Thyroid gland (tissue), 4 donors: ENCODE data around the gene SEC31B. TPM values are rescaled to one million over a fixed set of nuclear protein-coding genes. Genes with fewer than 3 reads are reported as not detected.

ENCODE experiments used
- DNase-seq, 2 donors: peaks; one replicate each; pipeline ENCODE4 v3.0.0-alpha.2; 2019
- H3K27ac ChIP-seq, 3 donors: fragments of 200-600 bp; sonication (generic); 1 replicate in 2 of 3; 2 replicates in 1 of 3; pipeline ENCODE4 v1.5.1; 2016 to 2019; ENCODE audit warnings: mild to moderate bottlenecking in 1 of 3, moderate library complexity in 1 of 3
- H3K27me3 ChIP-seq: fragments of 200-600 bp; sonication (generic); one replicate; pipeline ENCODE4 v1.5.1; 2019
- H3K36me3 ChIP-seq, 2 donors: fragments of 200-600 bp; sonication (generic); one replicate each; pipeline ENCODE4 v1.5.1; 2016 to 2019
- H3K4me1 ChIP-seq, 2 donors: fragments of 200-600 bp; sonication (generic); one replicate each; pipeline ENCODE4 v1.5.1; 2017 to 2019
- H3K4me3 ChIP-seq, 3 donors: fragments of 200-600 bp; sonication (generic); replicated peaks in 1 of 3; 1 replicate in 2 of 3; 2 replicates in 1 of 3; pipeline ENCODE4 v1.5.1; 2016; ENCODE audit warnings: mild to moderate bottlenecking in 1 of 3
- H3K9me3 ChIP-seq: fragments of 200-600 bp; sonication (generic); one replicate; pipeline ENCODE4 v1.5.1; 2017
- POLR2A ChIP-seq, 2 donors: fragments of 450-650 bp; IDR thresholded peaks; one replicate each; pipeline ENCODE4 v1.6.1; 2017; ENCODE audit warnings: antibody characterized with exemption in 2 of 2, mild to moderate bottlenecking in 2 of 2, moderate library complexity in 1 of 2
- WGBS, 2 donors: methylation state at CpG; one replicate each; pipeline ENCODE4 v1.1.5; 2017; 5-methylcytosine and 5-hydroxymethylcytosine counted together
- intact Hi-C: fragments of 100-400 bp; cut with DNase I; formaldehyde crosslinking; loops from one replicate; pipeline ENCODE4 v1.15.1; 2023
- total RNA-seq, 4 donors: library from RNA; depleted of rRNA; stranded (reverse); fragments of >200 nt; gene quantifications; one replicate each; pipeline ENCODE4 v1.2.3, GENCODE V29; 2016
- TF ChIP-seq, protein P1 (sequence below), 6 experiments: fragments of 200-600 bp in 3 of 6; fragments of 450-650 bp in 3 of 6; sonication (generic) in 3 of 6; IDR thresholded peaks; one replicate each; pipeline ENCODE4 v1.5.1; 2016 to 2019; ENCODE audit warnings: antibody characterized with exemption in 6 of 6, mild to moderate bottlenecking in 2 of 6, inconsistent platforms in 1 of 6, moderate library complexity in 1 of 6

SEC31B gene
- total RNA-seq, 4 donors from 2014 or later = 4.2 to 8.9 (median 6.9) TPM

DNA sequence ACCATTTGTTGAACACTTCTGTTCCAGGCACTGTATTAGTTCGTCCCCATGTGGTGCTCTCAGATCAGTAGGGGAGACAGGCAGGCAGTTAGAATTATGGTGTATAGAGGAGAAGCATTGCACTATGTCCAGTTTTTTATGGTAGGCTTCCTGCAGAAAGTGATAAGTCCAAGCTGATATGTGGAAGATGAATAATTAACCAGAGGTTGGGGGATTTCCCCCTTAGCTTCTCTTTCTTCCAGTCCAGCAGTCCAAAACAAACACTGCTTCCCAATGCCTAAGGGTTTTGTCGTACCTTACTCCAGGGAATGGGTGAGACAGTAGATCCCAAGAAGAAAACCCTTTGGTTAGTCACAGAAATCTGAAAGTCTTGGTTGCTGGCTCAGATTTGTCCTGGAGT lies 35.2 kb upstream of the SEC31B start:
- no peak for DNase-seq
- Histone ChIP-seq H3K9me3 (no peaks in the 10 kb centered on the region), H3K4me3 (no peak overlapping the region), H3K4me1 (no peaks in the 10 kb centered on the region), H3K27ac (no peak overlapping the region), H3K27me3 (no peaks in the 10 kb centered on the region), H3K36me3 (peaks cover 0 to 4% of the 10 kb centered on the region in 2 donors)
- 83 to 95% methylated on average over 2 of the region's 2 CpGs for WGBS, 2 donors
- no peak for TF ChIP-seq POLR2A (IDR thresholded peaks at IDR 0.05)
- TF ChIP-seq, protein P1, sequence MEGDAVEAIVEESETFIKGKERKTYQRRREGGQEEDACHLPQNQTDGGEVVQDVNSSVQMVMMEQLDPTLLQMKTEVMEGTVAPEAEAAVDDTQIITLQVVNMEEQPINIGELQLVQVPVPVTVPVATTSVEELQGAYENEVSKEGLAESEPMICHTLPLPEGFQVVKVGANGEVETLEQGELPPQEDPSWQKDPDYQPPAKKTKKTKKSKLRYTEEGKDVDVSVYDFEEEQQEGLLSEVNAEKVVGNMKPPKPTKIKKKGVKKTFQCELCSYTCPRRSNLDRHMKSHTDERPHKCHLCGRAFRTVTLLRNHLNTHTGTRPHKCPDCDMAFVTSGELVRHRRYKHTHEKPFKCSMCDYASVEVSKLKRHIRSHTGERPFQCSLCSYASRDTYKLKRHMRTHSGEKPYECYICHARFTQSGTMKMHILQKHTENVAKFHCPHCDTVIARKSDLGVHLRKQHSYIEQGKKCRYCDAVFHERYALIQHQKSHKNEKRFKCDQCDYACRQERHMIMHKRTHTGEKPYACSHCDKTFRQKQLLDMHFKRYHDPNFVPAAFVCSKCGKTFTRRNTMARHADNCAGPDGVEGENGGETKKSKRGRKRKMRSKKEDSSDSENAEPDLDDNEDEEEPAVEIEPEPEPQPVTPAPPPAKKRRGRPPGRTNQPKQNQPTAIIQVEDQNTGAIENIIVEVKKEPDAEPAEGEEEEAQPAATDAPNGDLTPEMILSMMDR (IDR thresholded peaks at IDR 0.05) = no peak
- intact Hi-C loops = no loop called here

DNA sequence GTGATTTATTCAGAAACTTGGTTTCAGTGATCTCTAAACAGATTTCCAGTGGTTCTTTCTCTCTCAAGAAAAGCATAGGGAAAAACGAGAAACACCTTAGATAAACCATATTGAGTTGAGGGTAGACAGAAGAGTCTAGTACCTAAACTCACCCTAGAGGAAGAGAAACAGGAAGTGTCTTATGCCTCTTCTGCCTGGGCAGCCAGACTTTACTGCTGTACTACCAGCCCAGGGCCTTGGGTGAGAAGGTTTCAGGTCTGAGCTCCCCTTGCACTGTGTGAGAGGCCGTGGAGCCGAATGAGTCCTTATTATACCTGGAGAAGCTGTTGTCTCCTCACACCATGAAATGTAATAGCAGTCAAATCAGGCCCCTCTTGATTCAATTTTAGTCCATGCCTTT lies 34.3 kb upstream of the SEC31B start:
- Histone ChIP-seq H3K27me3 (no peaks in the 10 kb centered on the region), H3K4me3 (no peak overlapping the region), H3K36me3 (peaks cover 0 to 9% of the 10 kb centered on the region in 2 donors), H3K27ac (no peak overlapping the region), H3K4me1 (no peaks in the 10 kb centered on the region), H3K9me3 (no peaks in the 10 kb centered on the region)
- TF ChIP-seq, protein P1 (IDR thresholded peaks at IDR 0.05) = no peak
- TF ChIP-seq POLR2A (IDR thresholded peaks at IDR 0.05) = no peak
- no peak for DNase-seq
- intact Hi-C loops = no loop called here
- 93 to 96% methylated on average over 3 of the region's 3 CpGs for WGBS, 2 donors

GRCh38 chr10:100551738-100552137 lies 32.1 kb upstream of the SEC31B start:
- H3K4me1 ChIP-seq = no peaks in the 10 kb centered on the region
- no peak overlapping the region for H3K27ac ChIP-seq
- no peaks in the 10 kb centered on the region for H3K27me3 ChIP-seq
- H3K4me3 ChIP-seq = no peak overlapping the region
- 76 to 81% methylated on average over 5 of the region's 5 CpGs for WGBS, 2 donors
- no peaks in the 10 kb centered on the region for H3K9me3 ChIP-seq
- intact Hi-C loops = no loop called here
- no peak for TF ChIP-seq POLR2A (IDR thresholded peaks at IDR 0.05)
- TF ChIP-seq, protein P1 (IDR thresholded peaks at IDR 0.05) = no peak
- no peak for DNase-seq
- peaks cover 20 to 29% of the 10 kb centered on the region in 2 donors for H3K36me3 ChIP-seq

- Histone ChIP-seq H3K36me3 (peaks cover 25 to 34% of the 10 kb centered on the region in 2 donors), H3K9me3 (no peaks in the 10 kb centered on the region), H3K4me1 (no peaks in the 10 kb centered on the region), H3K27me3 (no peaks in the 10 kb centered on the region), H3K27ac (no peak overlapping the region), H3K4me3 (no peak overlapping the region)
- TF ChIP-seq, protein P1 (IDR thresholded peaks at IDR 0.05) = no peak
- no peak for TF ChIP-seq POLR2A (IDR thresholded peaks at IDR 0.05)
- intact Hi-C loops = no loop called here
- 83 to 86% methylated on average over 4 of the region's 4 CpGs for WGBS, 2 donors
- DNase-seq = no peak
These were observed 31.5 kb upstream of the SEC31B start for GRCh38 chr10:100551196-100551595.

DNA sequence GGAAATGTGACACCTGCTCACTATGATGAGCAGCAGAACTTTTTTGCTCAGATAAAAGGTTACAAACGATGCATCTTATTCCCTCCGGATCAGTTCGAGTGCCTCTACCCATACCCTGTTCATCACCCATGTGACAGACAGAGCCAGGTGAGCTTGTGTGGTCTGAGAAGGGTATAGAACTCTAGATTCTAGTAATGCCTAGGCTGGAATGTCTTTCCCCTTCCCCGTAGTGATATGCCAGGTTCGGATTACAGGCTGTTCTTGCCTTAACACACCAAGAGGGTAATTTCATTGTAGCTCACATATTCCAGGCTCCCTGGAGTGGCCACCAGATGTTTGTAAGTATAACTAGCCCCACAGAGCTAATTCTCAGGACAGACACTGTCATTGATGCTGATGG lies 25.3 kb upstream of the SEC31B start:
- H3K27ac ChIP-seq = no peak overlapping the region
- H3K27me3 ChIP-seq = no peaks in the 10 kb centered on the region
- H3K4me3 ChIP-seq = no peak overlapping the region
- no peak for DNase-seq
- 88 to 96% methylated on average over 5 of the region's 5 CpGs for WGBS, 2 donors
- TF ChIP-seq, protein P1 (IDR thresholded peaks at IDR 0.05) = no peak
- no peak for TF ChIP-seq POLR2A (IDR thresholded peaks at IDR 0.05)
- H3K4me1 ChIP-seq = no peaks in the 10 kb centered on the region
- peaks cover 65 to 80% of the 10 kb centered on the region in 2 donors for H3K36me3 ChIP-seq
- no peaks in the 10 kb centered on the region for H3K9me3 ChIP-seq
- intact Hi-C loops = no loop called here
